COR-L47 (cell line): ENCODE measurements around the gene RRP15.
A peak's percentile ranks its signal among the peaks of the same experiment; 100 is the strongest.

Source experiments
- DNase-seq: peaks from one replicate; lab custom pipeline; 2025; lab: John Stamatoyannopoulos, UW

The RRP15 gene

DNA sequence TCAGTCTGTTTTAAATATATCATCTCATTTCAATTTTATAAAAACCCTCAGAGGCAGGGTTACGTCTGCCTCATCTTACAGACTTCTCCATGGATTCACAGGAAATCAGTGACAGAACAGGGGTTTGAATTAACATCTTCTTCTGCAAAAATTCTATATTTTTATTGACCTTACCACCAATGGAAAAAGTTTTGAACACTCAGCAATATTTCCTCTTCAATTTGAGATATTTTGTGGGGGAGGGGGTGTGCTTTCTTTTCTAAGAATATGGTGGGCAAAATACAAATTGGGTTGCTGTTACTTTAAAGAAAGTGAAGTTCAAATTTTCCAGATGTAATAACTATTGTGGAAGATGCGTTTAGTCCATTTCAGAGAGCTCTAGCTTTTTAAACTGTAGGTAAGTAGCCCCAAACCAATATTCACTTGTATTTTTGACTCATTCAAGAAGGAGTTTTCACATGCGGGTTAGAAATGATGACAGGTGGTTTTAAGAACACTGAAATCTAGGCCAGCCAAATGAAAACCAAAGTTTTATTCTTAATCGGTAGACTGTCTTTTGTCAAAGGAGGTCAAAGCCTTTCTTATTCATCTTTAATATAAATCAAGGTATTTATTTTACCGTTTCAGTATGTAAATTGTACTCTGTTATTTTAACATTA is 77.5 kb downstream of the RRP15 start:
- DNase-seq = no peak

DNA sequence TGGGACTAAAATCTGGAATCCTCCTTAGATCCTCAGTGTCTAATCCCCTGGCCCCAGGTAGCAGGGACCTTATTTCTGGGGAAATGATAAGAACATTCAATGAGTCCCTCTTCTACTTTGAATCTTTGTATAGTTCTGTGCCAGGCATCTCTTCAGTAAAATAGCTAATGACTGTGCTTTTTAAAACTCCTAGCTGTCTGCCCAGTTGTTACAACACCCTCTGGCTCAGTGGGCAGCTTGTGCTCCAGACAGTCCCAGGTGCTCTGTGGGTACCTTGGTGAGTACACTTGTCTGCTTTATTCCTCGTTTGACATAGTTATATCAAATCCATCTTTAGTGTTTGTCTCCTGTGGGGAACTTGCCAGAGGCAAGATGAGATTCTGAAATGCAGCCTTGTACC is 78.0 kb downstream of the RRP15 start:
- no peak for DNase-seq

DNA sequence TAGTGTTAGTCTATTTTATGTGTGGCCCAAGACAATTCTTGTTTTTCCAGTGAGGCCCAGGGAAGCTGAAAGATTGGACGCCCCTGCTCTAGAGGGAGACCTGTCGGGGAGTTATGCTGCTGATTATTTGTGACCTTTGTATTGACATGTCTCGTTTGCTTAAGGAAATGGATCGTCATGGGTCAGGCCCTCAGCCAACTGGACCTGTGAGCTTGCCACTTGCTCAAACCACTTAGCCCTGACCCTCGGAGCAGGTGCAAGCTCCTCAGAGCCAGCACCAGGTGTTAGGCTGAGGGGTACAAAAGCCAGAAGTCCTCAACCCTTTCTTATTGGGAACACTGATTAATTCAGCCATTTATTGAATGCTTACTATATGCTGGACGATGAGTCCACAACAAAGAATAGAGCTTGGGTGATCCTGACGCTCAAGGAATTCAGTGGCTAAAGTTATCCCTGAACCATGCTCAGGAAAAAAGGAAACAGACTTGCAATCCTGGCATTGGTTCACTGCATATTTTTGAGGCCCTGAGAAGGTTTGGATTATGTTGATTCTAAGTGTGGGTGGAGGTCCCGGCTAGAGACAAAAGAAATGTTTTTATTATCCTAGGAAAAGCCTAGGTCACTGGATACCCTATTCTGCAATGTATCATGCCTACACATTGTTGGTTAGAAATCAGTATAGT is 79.1 kb downstream of the RRP15 start:
- DNase-seq = no peak

DNA sequence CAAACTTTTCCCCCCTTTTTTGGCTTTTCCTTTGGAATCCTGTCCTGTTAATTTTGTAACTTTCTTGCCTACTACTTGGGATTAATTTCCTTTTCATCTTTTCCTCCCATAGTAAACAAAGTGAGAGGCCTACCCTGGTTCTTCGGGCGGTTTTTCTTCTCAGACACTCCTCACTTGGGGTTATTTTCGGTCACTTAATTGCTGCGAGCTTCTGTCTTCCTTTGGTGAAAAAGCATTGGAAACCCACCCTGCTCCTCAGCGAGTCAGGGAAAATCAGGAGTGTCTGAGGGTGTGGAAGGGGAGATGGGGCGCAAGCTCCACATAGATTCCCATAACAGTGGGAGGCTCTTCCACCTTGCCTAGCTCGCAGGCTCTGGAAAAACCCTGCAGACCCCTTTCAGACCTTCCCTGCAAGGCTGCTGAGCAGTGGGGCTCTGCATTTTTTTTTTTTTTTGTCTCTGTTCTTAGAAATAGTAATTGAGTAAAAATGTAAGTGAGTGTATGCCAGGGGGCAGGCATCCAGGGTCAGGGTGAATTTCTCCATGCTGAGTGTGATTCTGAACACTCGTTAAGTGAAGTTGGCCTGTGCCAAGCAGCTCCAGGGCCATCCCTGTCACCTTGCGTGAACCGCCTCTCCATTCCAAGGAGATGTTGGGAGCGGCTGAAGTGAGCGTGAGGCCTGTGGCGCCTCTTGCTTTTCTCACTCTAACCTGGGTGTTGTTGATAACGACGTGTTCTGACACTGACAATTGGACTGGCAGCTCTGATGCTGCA is 80.3 kb downstream of the RRP15 start:
- DNase-seq = no peak

DNA sequence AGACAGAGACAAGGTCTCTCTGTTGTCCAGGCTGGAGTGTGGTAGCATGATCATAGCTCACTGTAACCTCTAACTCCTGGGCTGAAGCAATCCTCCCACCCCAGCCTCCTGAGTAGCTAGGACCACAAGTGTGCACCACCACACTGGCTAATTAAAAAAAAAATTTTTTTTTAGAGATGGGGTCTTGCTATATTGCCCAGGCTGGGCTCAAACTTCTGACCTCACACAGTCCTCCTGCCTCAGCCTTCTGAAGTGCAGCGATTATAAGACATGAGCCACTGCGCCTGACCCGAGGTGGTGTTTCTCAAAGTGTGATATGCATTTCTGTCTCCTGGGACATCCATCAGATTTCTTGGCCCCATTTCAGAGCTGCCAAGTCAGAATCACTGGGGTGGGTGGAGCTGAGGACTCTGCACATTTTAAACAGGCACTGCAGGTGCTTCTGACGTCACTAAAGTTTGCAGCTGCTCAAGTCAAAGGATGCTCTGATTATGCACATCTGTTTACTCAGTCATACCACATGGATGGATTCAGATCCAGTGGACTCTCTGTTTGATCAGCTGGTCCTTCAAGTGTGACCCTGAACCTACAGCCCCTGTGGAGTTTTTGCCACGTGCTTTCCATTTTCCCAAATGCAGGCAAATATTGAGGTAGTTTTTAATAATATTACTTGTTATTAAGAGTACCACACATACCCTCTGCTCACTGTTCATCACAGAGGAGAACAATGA is 81.4 kb downstream of the RRP15 start:
- peak; percentile 77 for DNase-seq

GRCh38 chr1:218367118-218367517 is 82.0 kb downstream of the RRP15 start:
- no peak for DNase-seq

GRCh38 chr1:218368686-218369085 is 83.6 kb downstream of the RRP15 start:
- DNase-seq = no peak

- no peak for DNase-seq
Observed at GRCh38 chr1:218369688-218370511, 84.8 kb downstream of the RRP15 start.

DNA sequence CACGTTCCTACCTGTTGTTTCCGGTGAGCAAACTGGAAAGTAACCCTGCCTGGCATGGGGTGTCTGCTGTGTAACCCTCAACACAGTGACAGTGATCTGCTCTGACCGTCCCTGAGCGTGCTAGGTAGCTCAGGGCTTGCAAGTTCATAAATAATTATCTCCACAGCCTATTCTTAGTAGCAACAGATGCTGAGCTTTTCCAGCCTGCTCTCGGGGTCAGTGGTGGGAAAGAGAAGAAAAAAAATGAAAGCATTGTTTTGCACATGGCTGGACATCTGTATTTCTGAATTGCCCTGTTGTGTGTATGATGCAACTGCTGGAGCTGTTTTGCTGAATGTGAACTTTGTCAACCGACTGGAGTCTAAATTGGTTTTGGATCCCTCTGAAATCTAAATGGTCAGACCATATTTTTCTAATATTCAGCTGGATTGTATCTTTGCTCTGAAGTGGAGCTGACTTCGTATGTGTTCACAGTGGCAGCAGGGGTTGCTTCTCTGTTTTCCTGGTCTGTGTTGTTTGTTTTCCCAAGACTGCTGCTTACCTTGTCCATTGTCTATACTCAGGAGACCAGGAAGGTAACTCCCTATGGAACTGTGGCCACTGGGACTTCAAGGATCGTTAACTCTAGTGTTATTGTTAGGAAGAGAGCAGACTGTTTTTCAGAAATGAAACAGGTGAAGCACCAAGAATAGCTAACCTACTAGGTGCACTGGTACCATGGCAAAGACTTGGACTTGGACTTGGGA is 87.0 kb downstream of the RRP15 start:
- no peak for DNase-seq

- DNase-seq = no peak
Observed at GRCh38 chr1:218374401-218375353, 89.6 kb downstream of the RRP15 start.

GRCh38 chr1:218376722-218377121 is 91.6 kb downstream of the RRP15 start:
- DNase-seq = no peak

GRCh38 chr1:218377143-218377660 is 92.1 kb downstream of the RRP15 start:
- DNase-seq = no peak

DNA sequence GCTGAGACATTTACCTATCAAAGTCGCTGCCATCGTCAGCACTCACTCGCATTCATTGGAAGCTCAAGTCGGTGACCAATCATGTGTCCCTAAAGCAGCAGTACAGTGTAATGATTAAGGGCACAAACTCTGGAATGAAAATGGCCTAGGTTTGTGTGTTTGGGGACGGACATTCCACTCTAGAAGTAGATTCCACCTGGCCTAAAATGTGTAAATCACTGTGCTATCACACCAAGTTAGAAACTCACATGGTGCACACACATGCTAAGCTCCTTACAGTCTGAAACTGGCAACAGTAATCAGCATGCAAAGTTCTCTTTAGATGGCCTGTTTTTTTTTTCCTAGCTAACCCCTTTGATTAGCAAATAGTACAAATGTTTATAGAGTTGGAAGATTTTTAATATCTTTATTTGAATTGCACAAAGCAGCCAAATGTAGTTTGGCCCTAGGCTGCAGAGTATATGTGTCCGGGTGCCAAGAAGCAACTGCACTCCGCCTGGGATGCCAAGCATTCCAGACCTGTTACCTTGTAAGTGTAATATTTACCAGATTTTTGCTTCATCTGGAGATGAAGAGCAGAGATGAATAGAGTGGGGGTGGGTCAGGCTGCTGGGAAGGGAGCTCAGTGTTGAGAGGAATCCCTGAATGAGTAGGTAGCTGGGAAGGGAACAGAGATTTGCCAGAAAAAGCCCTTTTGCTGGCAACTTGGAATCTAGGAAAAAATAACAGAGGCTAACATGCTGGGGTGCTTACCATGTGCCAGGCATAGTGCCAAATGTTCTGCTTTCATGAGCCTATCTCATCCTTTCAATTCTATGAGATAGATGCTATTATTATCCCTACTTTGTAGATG is 95.3 kb downstream of the RRP15 start:
- DNase-seq = no peak

DNA sequence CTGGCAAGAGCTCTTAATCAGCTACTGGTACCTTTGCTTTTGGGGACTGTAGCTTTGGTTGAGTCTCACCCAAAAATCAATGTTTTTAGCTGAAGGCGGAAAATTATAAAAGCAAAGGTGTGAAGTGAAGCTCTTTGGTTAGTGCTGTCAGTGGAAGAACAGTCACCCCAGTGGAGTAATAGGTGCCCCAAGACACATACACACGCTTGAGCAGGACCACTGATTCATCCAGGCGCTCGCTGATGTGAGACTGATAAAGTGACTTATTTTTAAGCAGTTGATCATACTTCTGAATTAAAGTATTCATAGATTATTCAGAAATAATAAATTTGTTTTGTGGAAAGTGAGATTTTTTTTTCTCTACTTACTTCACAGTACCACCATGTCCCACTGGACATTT is 97.2 kb downstream of the RRP15 start:
- DNase-seq = no peak

- DNase-seq = no peak
Observed at GRCh38 chr1:218383051-218383450, 98.0 kb downstream of the RRP15 start.

DNA sequence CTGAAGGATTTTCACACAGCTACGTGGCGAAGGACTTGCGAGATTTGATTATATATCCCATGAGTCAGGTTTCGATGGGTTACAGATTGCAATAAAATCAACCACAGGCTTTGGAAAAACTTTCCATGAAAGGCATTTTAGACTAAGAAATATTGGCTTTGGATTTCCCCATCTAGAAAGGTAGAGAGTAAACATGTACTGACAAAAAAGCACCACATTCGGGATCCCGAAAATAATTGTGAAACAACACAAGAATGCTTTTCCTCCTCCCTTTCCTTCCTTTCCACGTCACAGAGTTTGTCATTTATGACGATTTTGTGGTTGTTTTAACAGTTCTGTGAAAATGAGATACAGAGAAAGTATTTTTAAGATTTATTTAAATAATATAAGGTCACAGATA is 98.6 kb downstream of the RRP15 start:
- DNase-seq = no peak

- DNase-seq = no peak
Observed at GRCh38 chr1:218384581-218384993, 99.5 kb downstream of the RRP15 start.
